K562 (cell line): ENCODE results near the gene CDC45. TPM values are rescaled to one million over a fixed set of nuclear protein-coding genes. Genes with fewer than 3 reads are reported as not detected.

Experiments used
- C11orf30 ChIP-seq: fragments of 450-650 bp; IDR thresholded peaks from 2 replicates; pipeline ENCODE4 v1.6.1; 2016; ENCODE audit warnings: low read depth, mild to moderate bottlenecking
- DIDO1 ChIP-seq: fragments of 450-650 bp; IDR thresholded peaks from 2 replicates; pipeline ENCODE4 v1.6.1; 2016; ENCODE audit warnings: low read depth, missing biosample characterization, missing genetic modification characterization
- ETV1 ChIP-seq: fragments of 450-650 bp; conservative IDR thresholded peaks from 2 replicates; pipeline ENCODE4 v1.6.1; 2016; ENCODE audit warnings: missing genetic modification characterization, control low read depth, low read depth, missing compliant biosample characterization
- FOXA1 ChIP-seq: fragments of 450-650 bp; IDR thresholded peaks from 2 replicates; pipeline ENCODE4 v1.6.1; 2016; ENCODE audit warnings: mild to moderate bottlenecking, borderline replicate concordance
- HDAC1 ChIP-seq, 2 experiments: fragments of 450-650 bp; IDR thresholded peaks; 2 replicates each; pipeline ENCODE4 v1.6.1; 2016 to 2017; ENCODE audit warnings: inconsistent platforms in 1 of 2, mild to moderate bottlenecking in 1 of 2, moderate library complexity in 1 of 2
- HDAC2 ChIP-seq: fragments of 450-650 bp; IDR thresholded peaks from 2 replicates; pipeline ENCODE4 v1.6.1; 2016; ENCODE audit warnings: mild to moderate bottlenecking
- POLR2G ChIP-seq: fragments of 200-400 bp; formaldehyde crosslinking; IDR thresholded peaks from 2 replicates; pipeline ENCODE4 v1.6.1; 2017; ENCODE audit warnings: low read depth, mild to moderate bottlenecking, antibody characterized with exemption, low read length, moderate library complexity
- SETDB1 ChIP-seq: IDR thresholded peaks from one replicate; pipeline ENCODE4 v1.6.1; 2012; ENCODE audit warnings: low read length, control low read depth, inconsistent platforms
- TAF9B ChIP-seq: fragments of 450-650 bp; IDR thresholded peaks from 2 replicates; pipeline ENCODE4 v1.6.1; 2018; ENCODE audit warnings: mild to moderate bottlenecking; ENCODE audit not compliant: partially characterized antibody
- THRA ChIP-seq: fragments of 450-650 bp; IDR thresholded peaks from 2 replicates; pipeline ENCODE4 v1.6.1; 2017; ENCODE audit warnings: mild to moderate bottlenecking, moderate library complexity
- ZBTB7A ChIP-seq: IDR thresholded peaks from 2 replicates; pipeline ENCODE4 v1.6.1; 2011; ENCODE audit warnings: low read depth, mild to moderate bottlenecking, low read length, moderate library complexity, borderline replicate concordance; ENCODE audit not compliant: control insufficient read depth
- polyA plus RNA-seq, 8 experiments: library from polyadenylated mRNA; depleted of rRNA in 4 of 8; stranded (reverse) in 5 of 8; unstranded in 3 of 8; fragments of >200 nt; fragmentation: Nextera tagmentation in 2 of 8; fragmentation: Illumina TruSeq in 1 of 8; extraction: Ambion mirVana in 2 of 8; extraction: Trizol in 1 of 8; gene quantifications; 2 replicates each; pipeline versions ENCODE4 v1.2.1 to v1.2.3, GENCODE V29; 2011 to 2014; ENCODE audit warnings: inconsistent platforms in 1 of 8, missing spikeins in 1 of 8
- total RNA-seq, 7 experiments: library from RNA; depleted of rRNA in 6 of 7; stranded (reverse); fragments of >200 nt in 6 of 7; fragmentation: Illumina TruSeq in 2 of 7; extraction: Trizol in 2 of 7; gene quantifications; 2 replicates each; pipeline versions ENCODE4 v1.2.1 to v1.2.3, GENCODE V29; 2011 to 2021; ENCODE audit warnings: low replicate concordance in 1 of 7
- TF ChIP-seq, protein P1 (sequence below): fragments of 150-350 bp; IDR thresholded peaks from 2 replicates; pipeline ENCODE4 v1.6.1; 2014; ENCODE audit warnings: low read depth, mild to moderate bottlenecking, low read length, borderline replicate concordance
- TF ChIP-seq, protein P2 (sequence below), 2 experiments: fragments of 450-650 bp; conservative IDR thresholded peaks; 2 replicates each; pipeline ENCODE4 v1.6.1; 2017; ENCODE audit warnings: mild to moderate bottlenecking in 2 of 2, moderate library complexity in 2 of 2

CDC45 gene
- total and polyA plus RNA-seq, 9 of the 15 experiments (the other 6 are each of a cell fraction or from before 2014, with no cell fraction given) = 251 to 580 (median 410) TPM

GRCh38 chr22:19477321-19478044, 2.2 kb upstream of the CDC45 start (continued):
- TF ChIP-seq C11orf30 (no peak), ETV1 (tag) (peak; percentile 25; the same call in 1 of the 2 replicates), FOXA1 (no peak), HDAC1 (IDR thresholded peaks at IDR 0.05) (no peak), HDAC2 (no peak), TAF9B (no peak), THRA (no peak), POLR2G (no peak), SETDB1 (peak; percentile 15), DIDO1 (tag) (no peak), ZBTB7A (no peak)
- TF ChIP-seq, protein P1, sequence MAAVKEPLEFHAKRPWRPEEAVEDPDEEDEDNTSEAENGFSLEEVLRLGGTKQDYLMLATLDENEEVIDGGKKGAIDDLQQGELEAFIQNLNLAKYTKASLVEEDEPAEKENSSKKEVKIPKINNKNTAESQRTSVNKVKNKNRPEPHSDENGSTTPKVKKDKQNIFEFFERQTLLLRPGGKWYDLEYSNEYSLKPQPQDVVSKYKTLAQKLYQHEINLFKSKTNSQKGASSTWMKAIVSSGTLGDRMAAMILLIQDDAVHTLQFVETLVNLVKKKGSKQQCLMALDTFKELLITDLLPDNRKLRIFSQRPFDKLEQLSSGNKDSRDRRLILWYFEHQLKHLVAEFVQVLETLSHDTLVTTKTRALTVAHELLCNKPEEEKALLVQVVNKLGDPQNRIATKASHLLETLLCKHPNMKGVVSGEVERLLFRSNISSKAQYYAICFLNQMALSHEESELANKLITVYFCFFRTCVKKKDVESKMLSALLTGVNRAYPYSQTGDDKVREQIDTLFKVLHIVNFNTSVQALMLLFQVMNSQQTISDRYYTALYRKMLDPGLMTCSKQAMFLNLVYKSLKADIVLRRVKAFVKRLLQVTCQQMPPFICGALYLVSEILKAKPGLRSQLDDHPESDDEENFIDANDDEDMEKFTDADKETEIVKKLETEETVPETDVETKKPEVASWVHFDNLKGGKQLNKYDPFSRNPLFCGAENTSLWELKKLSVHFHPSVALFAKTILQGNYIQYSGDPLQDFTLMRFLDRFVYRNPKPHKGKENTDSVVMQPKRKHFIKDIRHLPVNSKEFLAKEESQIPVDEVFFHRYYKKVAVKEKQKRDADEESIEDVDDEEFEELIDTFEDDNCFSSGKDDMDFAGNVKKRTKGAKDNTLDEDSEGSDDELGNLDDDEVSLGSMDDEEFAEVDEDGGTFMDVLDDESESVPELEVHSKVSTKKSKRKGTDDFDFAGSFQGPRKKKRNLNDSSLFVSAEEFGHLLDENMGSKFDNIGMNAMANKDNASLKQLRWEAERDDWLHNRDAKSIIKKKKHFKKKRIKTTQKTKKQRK = no peak
- TF ChIP-seq, protein P2, sequence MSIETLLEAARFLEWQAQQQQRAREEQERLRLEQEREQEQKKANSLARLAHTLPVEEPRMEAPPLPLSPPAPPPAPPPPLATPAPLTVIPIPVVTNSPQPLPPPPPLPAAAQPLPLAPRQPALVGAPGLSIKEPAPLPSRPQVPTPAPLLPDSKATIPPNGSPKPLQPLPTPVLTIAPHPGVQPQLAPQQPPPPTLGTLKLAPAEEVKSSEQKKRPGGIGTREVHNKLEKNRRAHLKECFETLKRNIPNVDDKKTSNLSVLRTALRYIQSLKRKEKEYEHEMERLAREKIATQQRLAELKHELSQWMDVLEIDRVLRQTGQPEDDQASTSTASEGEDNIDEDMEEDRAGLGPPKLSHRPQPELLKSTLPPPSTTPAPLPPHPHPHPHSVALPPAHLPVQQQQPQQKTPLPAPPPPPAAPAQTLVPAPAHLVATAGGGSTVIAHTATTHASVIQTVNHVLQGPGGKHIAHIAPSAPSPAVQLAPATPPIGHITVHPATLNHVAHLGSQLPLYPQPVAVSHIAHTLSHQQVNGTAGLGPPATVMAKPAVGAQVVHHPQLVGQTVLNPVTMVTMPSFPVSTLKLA (conservative IDR thresholded peaks at IDR 0.05) = no peak
